ENCODE results near the gene COL7A1.
"Not testable (repeated sequence)": the region's sequence is repeated elsewhere in the genome, so short reads cannot be mapped to it uniquely, and the experiment has no call there.

Gene COL7A1

GRCh38 chr3:48564667-48565066 is 30.5 kb downstream of the COL7A1 start:
- DNase-seq, result no peak

- peak in 34 of 51 donors; percentile 13 to 81 (median 50) for DNase-seq
Observed at GRCh38 chr3:48564022-48564421, 31.1 kb downstream of the COL7A1 start.

- no peak for DNase-seq
Observed at GRCh38 chr3:48563382-48563918, 31.7 kb downstream of the COL7A1 start, which contains the start of gene UCN2. UCN2 (minus strand) TSS chr3:48563781; CDS start chr3:48563124, 657 bp downstream.

GRCh38 chr3:48562367-48563095 is 32.6 kb downstream of the COL7A1 start:
- peak in 1 of 51 donors; percentile 7 for DNase-seq

GRCh38 chr3:48561045-48561736 is 33.9 kb downstream of the COL7A1 start:
- peak in 26 of 51 donors; percentile 11 to 59 (median 24) for DNase-seq

- peak in 8 of 51 donors; percentile 9 to 45 (median 22) for DNase-seq
Observed at GRCh38 chr3:48560648-48561018, 34.5 kb downstream of the COL7A1 start.

GRCh38 chr3:48558493-48559134 is 36.5 kb downstream of the COL7A1 start:
- peak in 4 of 51 donors; percentile 13 to 50 (median 18) for DNase-seq

- DNase-seq, result peak; percentile 92 to 100 (median 99)
Observed at GRCh38 chr3:48556796-48557626, 38.1 kb downstream of the COL7A1 start, which contains the start of gene PFKFB4. PFKFB4 (minus strand) TSS chr3:48556803; CDS start chr3:48556777, 26 bp downstream.

- peak in 2 of 51 donors; percentile 31 to 71 for DNase-seq
Observed at GRCh38 chr3:48555949-48556795, 39.0 kb downstream of the COL7A1 start.

- DNase-seq, result no peak
Observed at GRCh38 chr3:48555231-48555948, 39.7 kb downstream of the COL7A1 start.

GRCh38 chr3:48553886-48554845 is 41.0 kb downstream of the COL7A1 start:
- no peak for DNase-seq

- DNase-seq, result no peak
Observed at GRCh38 chr3:48553361-48553760, 41.8 kb downstream of the COL7A1 start.

GRCh38 chr3:48552111-48552951 is 42.8 kb downstream of the COL7A1 start:
- DNase-seq, result no peak

GRCh38 chr3:48551651-48552050 is 43.5 kb downstream of the COL7A1 start:
- DNase-seq, result not testable (repeated sequence)

- DNase-seq, result peak in 50 of 51 donors; percentile 23 to 95 (median 69)
Observed at GRCh38 chr3:48548729-48549705, 46.1 kb downstream of the COL7A1 start.

- no peak for DNase-seq
Observed at GRCh38 chr3:48548126-48548525, 47.0 kb downstream of the COL7A1 start.
